ENCODE results near the gene ABHD17B.

Gene ABHD17B

GRCh38 chr9:71878327-71879274, 32.4 kb downstream of the ABHD17B start:
- no peak for TF ChIP-seq ZNF274 (IDR thresholded peaks at IDR 0.05; ENCODE audit: low read depth, low read length)
- H3K4me3 ChIP-seq (ENCODE audit: low read length) = no peak overlapping the region

GRCh38 chr9:71876829-71877228, 34.2 kb downstream of the ABHD17B start:
- TF ChIP-seq ZNF274 (IDR thresholded peaks at IDR 0.05; ENCODE audit: low read depth, low read length) = no peak
- no peak overlapping the region for H3K4me3 ChIP-seq (ENCODE audit: low read length)

- no peak for TF ChIP-seq ZNF274 (IDR thresholded peaks at IDR 0.05; ENCODE audit: low read depth, low read length)
- H3K4me3 ChIP-seq (ENCODE audit: low read length) = no peak overlapping the region
These were observed 34.9 kb downstream of the ABHD17B start for GRCh38 chr9:71876106-71876505.

- no peak for TF ChIP-seq ZNF274 (IDR thresholded peaks at IDR 0.05; ENCODE audit: low read depth, low read length)
- H3K4me3 ChIP-seq (ENCODE audit: low read length) = no peak overlapping the region
These were observed 35.6 kb downstream of the ABHD17B start for GRCh38 chr9:71875345-71875744.

GRCh38 chr9:71863631-71864030, 47.4 kb downstream of the ABHD17B start:
- no peak for TF ChIP-seq ZNF274 (IDR thresholded peaks at IDR 0.05; ENCODE audit: low read depth, low read length)
- no peak overlapping the region for H3K4me3 ChIP-seq (ENCODE audit: low read length)

- TF ChIP-seq ZNF274 (IDR thresholded peaks at IDR 0.05; ENCODE audit: low read depth, low read length) = no peak
- H3K4me3 ChIP-seq (ENCODE audit: low read length) = no peak overlapping the region
These were observed 49.4 kb downstream of the ABHD17B start for GRCh38 chr9:71861618-71862017.

- no peak for TF ChIP-seq ZNF274 (IDR thresholded peaks at IDR 0.05; ENCODE audit: low read depth, low read length)
- H3K4me3 ChIP-seq (ENCODE audit: low read length) = no peak overlapping the region
These were observed 51.1 kb downstream of the ABHD17B start for GRCh38 chr9:71859939-71860338.

GRCh38 chr9:71858812-71859211, 52.2 kb downstream of the ABHD17B start:
- no peak for TF ChIP-seq ZNF274 (IDR thresholded peaks at IDR 0.05; ENCODE audit: low read depth, low read length)
- no peak overlapping the region for H3K4me3 ChIP-seq (ENCODE audit: low read length)

- no peak overlapping the region for H3K4me3 ChIP-seq (ENCODE audit: low read length)
- no peak for TF ChIP-seq ZNF274 (IDR thresholded peaks at IDR 0.05; ENCODE audit: low read depth, low read length)
These were observed 52.7 kb downstream of the ABHD17B start for GRCh38 chr9:71858102-71858798.

- TF ChIP-seq ZNF274 (IDR thresholded peaks at IDR 0.05; ENCODE audit: low read depth, low read length) = no peak
- H3K4me3 ChIP-seq (ENCODE audit: low read length) = no peak overlapping the region
These were observed 53.8 kb downstream of the ABHD17B start for GRCh38 chr9:71857159-71857558.

GRCh38 chr9:71854811-71855210, 56.2 kb downstream of the ABHD17B start:
- no peak for TF ChIP-seq ZNF274 (IDR thresholded peaks at IDR 0.05; ENCODE audit: low read depth, low read length)
- H3K4me3 ChIP-seq (ENCODE audit: low read length) = no peak overlapping the region

GRCh38 chr9:71853084-71853483, 57.9 kb downstream of the ABHD17B start:
- no peak for TF ChIP-seq ZNF274 (IDR thresholded peaks at IDR 0.05; ENCODE audit: low read depth, low read length)
- H3K4me3 ChIP-seq (ENCODE audit: low read length) = no peak overlapping the region

- TF ChIP-seq ZNF274 (IDR thresholded peaks at IDR 0.05; ENCODE audit: low read depth, low read length) = no peak
- no peak overlapping the region for H3K4me3 ChIP-seq (ENCODE audit: low read length)
These were observed 60.0 kb downstream of the ABHD17B start for GRCh38 chr9:71850996-71851395.

- TF ChIP-seq ZNF274 (IDR thresholded peaks at IDR 0.05; ENCODE audit: low read depth, low read length) = no peak
- no peak overlapping the region for H3K4me3 ChIP-seq (ENCODE audit: low read length)
These were observed 63.1 kb downstream of the ABHD17B start for GRCh38 chr9:71847892-71848291.

- no peak overlapping the region for H3K4me3 ChIP-seq (ENCODE audit: low read length)
- TF ChIP-seq ZNF274 (IDR thresholded peaks at IDR 0.05; ENCODE audit: low read depth, low read length) = no peak
These were observed 66.2 kb downstream of the ABHD17B start for GRCh38 chr9:71844808-71845207.
